Fibroblast of mammary gland (primary cell): ENCODE data around the gene SFTPD.

Experiments
- DNase-seq: peaks from one replicate; pipeline ENCODE4 v3.0.0-alpha.2; 2010; ENCODE audit warnings: low read depth
- H3K4me3 ChIP-seq: 2 replicates; pipeline ENCODE4 v1.5.1; 2011; ENCODE audit warnings: low read depth, mild to moderate bottlenecking, low read length, moderate library complexity; ENCODE audit not compliant: control insufficient read depth
- TF ChIP-seq, protein P1 (sequence below): conservative IDR thresholded peaks from 2 replicates; pipeline ENCODE4 v1.5.1; 2011; ENCODE audit warnings: low read depth, low read length, inconsistent platforms; ENCODE audit not compliant: control insufficient read depth, insufficient read depth

SFTPD gene

GRCh38 chr10:79944428-79945395 lies 4.2 kb downstream of the SFTPD start:
- TF ChIP-seq, protein P1, sequence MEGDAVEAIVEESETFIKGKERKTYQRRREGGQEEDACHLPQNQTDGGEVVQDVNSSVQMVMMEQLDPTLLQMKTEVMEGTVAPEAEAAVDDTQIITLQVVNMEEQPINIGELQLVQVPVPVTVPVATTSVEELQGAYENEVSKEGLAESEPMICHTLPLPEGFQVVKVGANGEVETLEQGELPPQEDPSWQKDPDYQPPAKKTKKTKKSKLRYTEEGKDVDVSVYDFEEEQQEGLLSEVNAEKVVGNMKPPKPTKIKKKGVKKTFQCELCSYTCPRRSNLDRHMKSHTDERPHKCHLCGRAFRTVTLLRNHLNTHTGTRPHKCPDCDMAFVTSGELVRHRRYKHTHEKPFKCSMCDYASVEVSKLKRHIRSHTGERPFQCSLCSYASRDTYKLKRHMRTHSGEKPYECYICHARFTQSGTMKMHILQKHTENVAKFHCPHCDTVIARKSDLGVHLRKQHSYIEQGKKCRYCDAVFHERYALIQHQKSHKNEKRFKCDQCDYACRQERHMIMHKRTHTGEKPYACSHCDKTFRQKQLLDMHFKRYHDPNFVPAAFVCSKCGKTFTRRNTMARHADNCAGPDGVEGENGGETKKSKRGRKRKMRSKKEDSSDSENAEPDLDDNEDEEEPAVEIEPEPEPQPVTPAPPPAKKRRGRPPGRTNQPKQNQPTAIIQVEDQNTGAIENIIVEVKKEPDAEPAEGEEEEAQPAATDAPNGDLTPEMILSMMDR: no peak
- DNase-seq: no peak
- no peak overlapping the region for H3K4me3 ChIP-seq

GRCh38 chr10:79943871-79944270 lies 5.0 kb downstream of the SFTPD start:
- no peak overlapping the region for H3K4me3 ChIP-seq
- TF ChIP-seq, protein P1: no peak
- no peak for DNase-seq

GRCh38 chr10:79942261-79943185 lies 6.4 kb downstream of the SFTPD start:
- no peak overlapping the region for H3K4me3 ChIP-seq
- no peak for DNase-seq
- TF ChIP-seq, protein P1: no peak

DNA sequence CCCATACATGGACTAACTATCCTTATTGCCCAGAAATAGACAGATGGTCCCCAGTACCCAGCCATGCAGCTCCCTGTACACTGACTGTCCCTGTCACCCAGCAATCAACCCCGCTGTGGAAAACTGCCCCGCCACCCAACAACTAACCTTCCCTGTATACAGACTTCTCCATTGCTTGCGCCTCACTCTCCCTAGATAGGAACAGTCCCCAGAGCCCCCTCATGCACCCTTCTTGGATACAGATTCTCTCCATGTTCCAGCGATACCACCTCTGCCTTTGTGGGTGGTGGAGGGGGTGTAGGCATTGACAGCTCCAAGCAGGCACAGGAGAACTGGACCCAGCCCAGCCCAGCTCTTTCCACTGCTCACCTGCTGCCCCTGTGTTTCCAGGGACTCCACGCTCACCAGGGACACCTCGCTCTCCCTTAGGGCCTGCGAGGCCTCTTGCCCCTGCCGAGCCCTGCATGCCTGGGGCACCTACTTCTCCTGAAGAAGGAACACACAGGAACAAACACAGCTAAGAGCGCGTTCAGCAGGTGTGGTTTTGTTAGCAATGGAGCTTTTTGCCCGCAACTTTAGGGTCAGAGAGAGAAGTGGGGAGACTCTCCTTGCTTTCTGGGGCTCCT lies 7.2 kb downstream of the SFTPD start:
- no peak for DNase-seq
- no peak overlapping the region for H3K4me3 ChIP-seq
- TF ChIP-seq, protein P1: no peak

DNA sequence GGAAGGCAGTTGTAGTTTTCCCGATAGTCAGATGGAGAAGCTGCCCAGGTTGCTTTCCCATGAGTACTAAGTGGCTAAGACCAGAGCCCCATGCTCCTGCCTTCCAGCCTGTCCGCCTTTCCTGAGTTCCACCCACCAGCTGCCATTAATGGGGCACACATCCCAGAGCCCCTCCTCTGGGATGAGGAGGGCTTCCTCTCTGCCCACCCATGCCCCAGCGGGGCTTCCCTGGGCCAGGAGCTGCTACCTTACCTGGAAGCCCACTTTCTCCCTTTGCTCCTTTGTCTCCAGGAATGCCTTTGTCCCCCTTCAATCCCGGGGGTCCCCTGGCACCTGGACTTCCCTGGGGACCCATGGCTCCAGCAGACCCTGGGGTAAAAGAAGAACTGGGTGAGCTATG lies 7.8 kb downstream of the SFTPD start:
- TF ChIP-seq, protein P1: no peak
- no peak overlapping the region for H3K4me3 ChIP-seq
- no peak for DNase-seq

GRCh38 chr10:79940431-79940830 lies 8.5 kb downstream of the SFTPD start:
- DNase-seq: no peak

More at GRCh38 chr10:79940431-79940830, 8.5 kb downstream of the SFTPD start:
- H3K4me3 ChIP-seq: no peak overlapping the region
- TF ChIP-seq, protein P1: no peak
